IPS-NIHi7 (cell line): ENCODE measurements around the gene KIF6.
"Not testable (repeated sequence)": the region's sequence is repeated elsewhere in the genome, so short reads cannot be mapped to it uniquely, and the experiment has no call there.

Experiments
- DNase-seq: peaks from one replicate; pipeline ENCODE4 v3.0.0; 2012; ENCODE audit warnings: mixed read lengths; ENCODE audit errors: extremely low spot score

Gene KIF6

GRCh38 chr6:39294899-39295298 lies 430.3 kb downstream of the KIF6 start:
- DNase-seq, result no peak

GRCh38 chr6:39294133-39294532 lies 431.1 kb downstream of the KIF6 start:
- no peak for DNase-seq

GRCh38 chr6:39292637-39293036 lies 432.6 kb downstream of the KIF6 start:
- DNase-seq, result no peak

- DNase-seq, result no peak
Observed at GRCh38 chr6:39289490-39289889, 435.7 kb downstream of the KIF6 start.

GRCh38 chr6:39287601-39288000 lies 437.6 kb downstream of the KIF6 start:
- DNase-seq, result no peak

GRCh38 chr6:39286596-39286995 lies 438.6 kb downstream of the KIF6 start:
- DNase-seq, result not testable (repeated sequence)

- no peak for DNase-seq
Observed at GRCh38 chr6:39282774-39283173, 442.4 kb downstream of the KIF6 start.

GRCh38 chr6:39281312-39281980 lies 443.8 kb downstream of the KIF6 start:
- no peak for DNase-seq

- no peak for DNase-seq
Observed at GRCh38 chr6:39280247-39280731, 444.9 kb downstream of the KIF6 start.
